ENCODE data around the gene AP5S1.

- no peak for TF ChIP-seq POLR2A (IDR thresholded peaks at IDR 0.05; ENCODE audit: low read depth, low read length)
- TF ChIP-seq POLR2AphosphoS5 (IDR thresholded peaks at IDR 0.05; ENCODE audit: low read depth, low read length): no peak
Observed at GRCh38 chr20:3864518-3864917, 44.2 kb downstream of the AP5S1 start.
